ENCODE measurements around the gene UMODL1.

Gene UMODL1

GRCh38 chr21:42118901-42119300 lies 47.8 kb downstream of the UMODL1 start:
- peak; percentile 98 for DNase-seq

DNA sequence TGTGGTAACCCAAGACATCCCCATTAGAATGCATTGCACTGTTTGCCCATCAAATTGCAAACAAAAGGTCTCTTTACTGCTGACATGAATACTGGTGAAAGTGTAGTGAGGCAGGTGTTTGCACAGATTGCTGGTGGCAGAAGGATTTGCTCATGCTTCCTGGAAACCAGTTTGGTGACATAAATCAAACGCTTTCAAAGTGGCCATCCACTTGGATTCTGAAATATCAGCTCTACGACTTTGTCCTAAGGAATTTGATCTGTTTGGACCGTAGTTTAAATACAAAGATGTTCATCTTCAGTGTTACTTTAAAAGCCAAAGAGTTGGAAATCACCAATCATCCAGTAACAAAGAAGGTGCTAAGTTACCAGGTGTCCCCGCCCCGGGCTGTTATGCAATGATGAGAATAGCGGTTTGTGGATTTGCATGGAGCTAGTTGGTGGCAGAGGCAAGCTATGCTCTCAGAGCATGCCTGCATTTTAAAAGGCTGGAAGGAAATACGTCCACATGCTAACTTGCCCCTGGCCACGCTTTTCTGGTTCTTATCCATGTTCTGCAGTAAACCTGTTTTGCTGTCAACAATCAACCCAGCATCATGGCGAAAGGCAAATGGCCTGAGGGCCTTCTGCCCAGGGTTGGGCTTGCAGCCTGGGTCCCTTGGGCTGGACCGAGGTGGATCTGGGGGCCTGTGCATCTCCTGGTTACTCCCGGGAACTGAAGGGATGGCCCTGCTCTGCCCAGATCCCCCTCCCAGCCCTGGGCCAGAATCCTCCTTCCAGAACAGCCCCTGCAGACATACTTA lies 49.2 kb downstream of the UMODL1 start:
- peak; percentile 82 for DNase-seq

DNA sequence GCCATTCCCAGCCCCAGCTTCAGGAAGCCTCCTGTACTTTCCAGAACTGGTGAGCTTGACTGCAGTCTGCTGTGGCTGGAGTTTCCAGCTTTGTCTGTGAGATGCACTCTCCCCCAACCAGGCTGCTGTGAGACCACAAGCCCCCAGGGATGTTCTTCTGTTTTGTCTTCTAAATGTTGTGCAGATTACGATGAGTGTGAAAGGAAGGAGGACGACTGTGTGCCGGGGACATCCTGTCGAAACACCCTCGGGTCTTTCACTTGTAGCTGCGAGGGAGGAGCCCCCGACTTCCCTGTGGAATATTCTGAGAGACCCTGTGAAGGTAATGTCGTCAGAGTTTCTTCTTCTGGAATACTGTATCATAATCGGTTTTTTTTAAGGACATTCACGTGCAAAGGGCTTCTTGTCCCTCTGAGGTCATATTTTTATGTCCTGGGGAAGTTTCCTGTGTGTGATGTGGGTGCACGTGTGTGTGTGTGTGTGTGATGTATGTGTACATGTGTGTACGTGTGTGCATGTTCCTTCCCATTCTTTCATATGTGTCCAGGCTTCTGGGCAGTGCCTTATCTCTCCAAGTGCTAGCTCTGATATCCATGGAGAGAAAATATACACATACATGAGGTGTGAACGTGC lies 49.9 kb downstream of the UMODL1 start:
- no peak for DNase-seq

DNA sequence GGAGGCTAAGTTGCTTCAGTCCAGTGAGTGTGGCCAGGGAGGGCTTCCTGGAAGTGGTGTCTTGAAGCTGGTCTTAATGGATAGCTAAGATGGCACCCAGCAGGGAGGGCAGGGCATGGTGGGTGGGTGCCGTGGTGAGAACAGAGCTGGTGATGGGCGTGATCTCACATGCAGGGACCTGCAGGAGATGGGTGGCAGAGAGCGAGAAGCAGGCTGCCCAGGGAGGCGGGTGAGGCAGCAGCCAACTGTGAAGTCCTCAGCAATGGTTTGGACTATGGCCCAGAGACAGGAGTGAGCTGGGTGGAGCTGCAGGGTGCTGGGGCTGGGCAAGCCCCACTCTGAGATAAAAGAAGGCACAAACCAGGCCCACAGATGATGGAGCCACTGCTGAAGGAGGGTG lies 50.7 kb downstream of the UMODL1 start:
- no peak for DNase-seq

- DNase-seq = no peak
Measured at GRCh38 chr21:42122398-42122797, 51.3 kb downstream of the UMODL1 start.

- no peak for DNase-seq
Measured at GRCh38 chr21:42122808-42123207, 51.7 kb downstream of the UMODL1 start.

DNA sequence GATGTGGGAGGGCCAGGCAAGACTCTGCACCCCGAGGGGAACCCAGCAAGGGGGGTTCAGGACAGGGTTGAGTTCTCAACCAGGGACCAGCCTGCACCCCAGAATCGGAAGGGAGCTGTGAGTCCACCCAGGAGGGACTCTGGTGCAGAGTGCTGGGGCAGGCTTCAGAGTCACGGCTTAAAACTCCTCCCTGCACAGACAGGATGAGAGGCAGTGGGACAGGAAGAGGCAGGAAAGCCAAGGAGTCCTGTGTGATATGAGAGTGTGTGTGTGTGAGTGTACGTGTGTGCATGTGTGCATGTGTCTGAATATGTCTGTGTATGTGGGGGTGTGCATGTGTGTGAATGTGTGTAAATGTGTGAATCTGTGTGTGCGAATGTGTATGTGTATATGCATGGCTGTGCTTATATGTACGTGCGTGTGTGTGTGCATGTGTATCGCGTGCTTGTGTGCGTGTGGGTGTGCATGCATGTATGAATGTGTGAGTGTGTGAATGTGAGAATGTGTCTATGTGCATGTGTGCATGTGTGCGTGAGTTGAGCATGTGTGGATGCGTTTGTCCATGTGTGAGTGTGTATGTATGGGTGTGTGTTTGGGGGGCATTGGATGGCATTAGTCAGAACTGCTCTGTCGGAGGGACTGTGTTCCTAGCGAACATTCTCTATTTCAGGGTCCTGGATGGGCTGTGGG lies 52.2 kb downstream of the UMODL1 start:
- DNase-seq = no peak

GRCh38 chr21:42124081-42124480 lies 53.0 kb downstream of the UMODL1 start:
- no peak for DNase-seq

DNA sequence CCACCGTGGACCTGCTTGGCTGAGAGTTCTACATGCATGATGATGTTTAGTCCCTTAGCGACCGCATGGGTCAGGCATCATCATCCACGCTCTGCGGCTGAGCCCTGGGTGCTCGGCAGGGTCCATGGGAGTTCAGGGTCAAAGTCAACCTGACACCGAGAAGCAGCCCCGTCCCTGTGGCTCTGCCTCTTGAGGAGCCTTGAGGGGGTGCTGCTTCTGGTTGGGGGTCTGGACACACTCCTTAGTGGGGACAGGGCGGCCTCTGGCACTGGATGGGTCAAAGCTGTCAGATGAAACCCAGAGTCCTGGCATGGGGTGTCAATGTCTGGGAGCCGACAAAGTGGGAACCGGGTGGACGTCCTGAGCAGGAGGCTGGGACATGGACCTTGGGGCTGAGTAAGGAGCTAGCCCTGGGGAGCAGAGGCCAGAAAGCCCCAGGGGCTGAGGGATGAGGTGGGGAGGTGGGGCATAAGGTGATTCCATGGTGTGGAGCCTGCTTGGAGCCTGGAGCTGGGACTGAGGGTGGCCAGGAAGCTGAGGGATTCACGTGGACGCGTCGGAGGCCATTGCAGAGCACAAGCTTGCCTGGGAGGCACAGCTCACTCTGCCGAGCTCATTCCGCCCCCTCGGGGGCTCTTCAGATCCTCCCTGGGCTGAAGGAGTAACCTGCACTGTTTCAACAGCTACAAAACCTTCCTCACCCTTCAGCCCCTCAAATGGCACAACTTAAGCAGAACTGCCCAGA lies 53.9 kb downstream of the UMODL1 start:
- DNase-seq = no peak

GRCh38 chr21:42125571-42126544 lies 54.7 kb downstream of the UMODL1 start:
- peak; percentile 46 for DNase-seq

DNA sequence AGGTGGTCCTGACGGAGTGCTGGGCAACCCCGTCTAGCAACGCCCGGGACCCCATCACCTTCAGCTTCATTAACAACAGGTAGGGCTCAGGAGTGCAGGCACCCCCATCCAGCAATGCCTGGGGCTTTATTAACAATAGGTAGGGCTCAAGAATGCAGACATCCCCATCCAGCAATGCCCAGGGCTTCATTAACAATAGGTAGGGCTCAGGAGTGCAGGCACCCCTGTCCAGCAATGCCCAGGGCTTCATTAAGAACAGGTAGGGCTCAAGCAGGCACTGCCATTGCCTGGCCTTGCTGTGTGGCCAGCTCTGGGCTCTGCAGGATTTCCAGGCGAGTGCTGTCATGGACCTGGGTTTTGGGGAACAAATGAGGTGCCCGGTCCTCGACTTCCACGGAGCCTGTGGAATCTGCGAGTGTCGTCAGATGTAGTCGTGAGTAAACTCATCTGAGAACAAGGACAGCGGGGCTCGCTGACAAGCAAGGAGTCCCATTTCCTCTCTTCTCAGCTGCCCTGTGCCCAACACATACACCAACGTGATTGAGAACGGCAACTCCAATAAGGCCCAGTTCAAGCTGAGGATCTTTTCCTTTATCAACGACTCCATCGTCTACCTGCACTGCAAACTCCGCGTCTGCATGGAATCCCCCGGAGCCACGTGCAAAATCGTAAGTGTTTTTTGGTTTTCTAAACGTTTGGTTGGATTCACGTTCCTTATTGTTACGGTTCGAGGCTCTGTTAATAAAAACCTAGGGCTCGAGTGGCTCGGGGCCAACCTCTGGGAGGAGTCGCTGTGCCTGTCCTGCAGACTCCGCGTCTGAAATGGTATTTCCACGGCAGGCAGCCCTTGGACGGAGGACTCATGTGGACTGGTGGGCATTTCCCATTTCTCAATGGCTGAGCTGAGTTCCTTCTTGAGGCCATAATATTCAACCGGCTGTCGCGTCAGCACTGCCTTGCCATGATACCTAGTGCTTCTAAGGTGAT lies 56.3 kb downstream of the UMODL1 start:
- DNase-seq = no peak

DNA sequence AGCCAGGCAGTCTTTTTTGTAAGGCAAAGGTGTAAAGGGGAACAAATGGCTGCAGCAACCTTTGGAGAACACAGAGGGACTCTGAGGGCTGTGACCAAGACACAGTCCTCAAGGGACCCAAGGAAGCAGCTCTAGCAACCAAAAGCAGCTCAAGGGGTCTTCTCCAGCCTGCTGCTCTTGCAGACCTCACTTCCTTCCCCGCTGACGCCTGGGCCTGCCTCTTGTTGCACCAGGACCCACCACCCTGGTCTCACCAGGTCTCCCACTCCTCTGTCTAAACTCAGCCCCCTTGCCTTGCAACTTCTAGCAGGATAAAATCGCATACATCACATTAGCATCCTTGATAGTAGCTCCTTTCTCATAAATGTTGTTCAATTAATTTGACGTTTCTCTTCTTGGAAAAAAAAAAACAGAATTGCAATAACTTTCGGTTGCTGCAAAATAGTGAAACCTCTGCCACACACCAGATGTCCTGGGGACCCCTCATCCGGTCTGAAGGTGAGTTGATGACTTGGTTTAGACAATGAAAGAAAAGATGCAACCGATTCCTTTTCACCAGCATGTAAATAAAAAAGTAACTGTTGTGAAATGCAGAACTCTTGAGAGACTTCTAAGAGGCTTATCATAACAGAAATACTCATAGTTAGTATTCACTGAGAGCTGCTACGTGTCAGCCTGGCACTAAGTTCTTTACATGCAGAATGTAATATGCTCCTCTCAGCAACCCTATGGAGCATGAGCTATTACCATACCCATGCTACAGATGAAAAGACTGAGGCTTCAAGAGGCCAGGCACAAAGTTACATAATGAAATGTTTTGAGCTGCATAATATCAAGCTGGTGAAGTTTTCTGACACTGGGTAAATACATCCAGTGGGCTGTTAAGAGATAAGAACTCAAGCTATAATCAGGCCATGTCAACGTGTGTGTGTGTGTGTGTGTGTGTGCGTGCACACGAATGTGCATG lies 58.5 kb downstream of the UMODL1 start:
- no peak for DNase-seq

DNA sequence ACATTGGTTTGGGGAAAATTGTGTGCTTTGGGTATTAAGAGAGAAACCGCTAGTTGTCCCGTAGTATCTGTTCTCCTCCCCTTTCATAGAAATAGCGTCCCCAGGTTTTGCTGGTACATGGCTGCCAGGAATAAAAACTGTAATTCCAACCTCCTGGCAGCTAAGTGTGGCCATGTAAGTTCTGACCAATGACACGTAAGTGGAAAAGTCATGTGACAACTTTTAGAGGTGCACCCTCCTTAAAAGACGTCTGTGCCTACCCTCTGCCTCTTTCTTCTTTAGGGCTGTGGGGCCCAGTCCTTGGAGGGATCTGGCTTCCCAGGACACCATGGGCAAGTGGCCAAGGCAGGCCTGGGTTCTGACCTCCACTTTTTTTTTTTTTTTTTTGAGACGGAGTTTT lies 59.3 kb downstream of the UMODL1 start:
- no peak for DNase-seq

DNA sequence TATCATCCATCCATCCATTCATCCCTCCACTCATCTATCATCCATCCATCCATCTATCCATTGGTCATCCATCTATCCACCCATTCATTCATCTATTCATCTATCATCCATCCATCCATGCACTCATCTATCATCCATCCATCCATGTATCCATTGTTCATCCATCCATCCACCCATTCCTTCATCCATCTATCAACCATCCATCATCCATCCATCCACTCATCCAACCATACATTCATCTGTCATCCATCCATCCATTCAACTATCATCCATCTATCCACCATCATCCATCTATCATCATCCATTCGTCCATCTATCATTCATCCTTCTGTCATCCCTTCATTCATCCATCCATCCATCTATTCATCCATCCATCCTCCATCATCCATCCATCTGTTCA lies 61.1 kb downstream of the UMODL1 start:
- no peak for DNase-seq

- DNase-seq = no peak
Measured at GRCh38 chr21:42133131-42133530, 62.0 kb downstream of the UMODL1 start.

DNA sequence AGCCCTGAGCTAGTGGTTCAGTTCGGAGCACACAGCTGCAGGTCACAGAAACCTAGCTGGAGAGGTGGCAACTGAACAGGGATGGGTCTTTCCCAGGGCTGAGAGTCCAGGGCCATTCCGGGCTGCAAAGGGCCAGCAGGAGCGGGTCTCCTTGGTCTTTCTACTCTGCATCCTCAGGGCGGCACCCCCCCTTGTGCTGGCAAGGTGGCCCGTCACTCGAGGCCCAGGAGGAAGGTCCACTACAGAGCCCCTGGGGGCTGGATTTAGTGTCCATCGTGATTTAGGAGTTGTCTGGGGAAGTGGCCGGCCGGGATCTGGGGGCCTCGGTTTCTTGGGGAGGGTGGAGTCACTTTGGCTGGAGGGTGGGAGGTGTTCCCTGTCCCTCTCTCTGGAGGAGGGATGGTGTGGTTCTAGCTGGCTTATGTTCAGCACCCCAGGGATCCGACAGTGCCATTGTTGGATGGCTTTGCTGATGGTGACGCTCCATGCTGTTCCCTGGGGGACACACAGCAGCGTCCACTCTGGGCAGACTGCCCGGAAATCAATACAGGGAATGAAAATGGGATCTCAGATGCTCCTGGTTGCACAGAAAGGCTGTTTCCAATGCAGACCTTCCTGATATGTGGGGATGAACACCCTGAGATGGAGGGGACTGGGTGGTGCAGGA lies 64.4 kb downstream of the UMODL1 start:
- no peak for DNase-seq

- DNase-seq = no peak
Measured at GRCh38 chr21:42137191-42137904, 66.2 kb downstream of the UMODL1 start.
